Right lobe of liver (tissue), 4 donors: Measurements from ENCODE around the gene GNAQ.

Source experiments
- POLR2A ChIP-seq: fragments of 450-650 bp; IDR thresholded peaks from one replicate; pipeline ENCODE4 v1.6.1; 2017; ENCODE audit warnings: antibody characterized with exemption, mild to moderate bottlenecking
- TF ChIP-seq, protein P1 (sequence below), 4 donors: fragments of 200-600 bp in 3 of 4; fragments of 450-650 bp in 1 of 4; IDR thresholded peaks; one replicate each; pipeline versions ENCODE4 v1.5.1 to v1.8.0; 2016 to 2022; ENCODE audit warnings: antibody characterized with exemption in 4 of 4, mild to moderate bottlenecking in 2 of 4
- donor health status: DM: no; HTN: no; CAD: no.
- donor health status: DM: no; HTN: no; CAD: no.
- donor health status: DM: no; HTN: yes; CAD: no.

DNA sequence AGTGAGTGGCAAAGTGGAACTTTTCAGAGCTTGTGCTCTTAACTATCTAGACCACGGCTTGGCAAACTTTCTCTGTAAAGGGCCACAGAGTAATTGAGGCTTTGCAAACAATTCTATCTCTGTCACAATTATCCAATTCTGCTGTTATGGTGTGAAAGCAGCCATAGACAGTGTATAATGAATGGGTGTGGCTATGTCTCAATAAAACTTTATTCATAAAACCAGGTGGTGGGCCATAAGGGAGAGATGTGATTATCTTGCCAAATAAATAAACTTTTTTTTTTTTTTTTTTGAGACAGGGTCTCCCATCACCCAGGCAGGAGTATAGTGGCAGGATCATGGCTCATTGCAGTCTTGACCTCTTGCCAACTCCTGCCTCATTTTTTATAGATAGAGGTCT is 304.8 kb downstream of the GNAQ start:
- no peak for TF ChIP-seq POLR2A
- TF ChIP-seq, protein P1, sequence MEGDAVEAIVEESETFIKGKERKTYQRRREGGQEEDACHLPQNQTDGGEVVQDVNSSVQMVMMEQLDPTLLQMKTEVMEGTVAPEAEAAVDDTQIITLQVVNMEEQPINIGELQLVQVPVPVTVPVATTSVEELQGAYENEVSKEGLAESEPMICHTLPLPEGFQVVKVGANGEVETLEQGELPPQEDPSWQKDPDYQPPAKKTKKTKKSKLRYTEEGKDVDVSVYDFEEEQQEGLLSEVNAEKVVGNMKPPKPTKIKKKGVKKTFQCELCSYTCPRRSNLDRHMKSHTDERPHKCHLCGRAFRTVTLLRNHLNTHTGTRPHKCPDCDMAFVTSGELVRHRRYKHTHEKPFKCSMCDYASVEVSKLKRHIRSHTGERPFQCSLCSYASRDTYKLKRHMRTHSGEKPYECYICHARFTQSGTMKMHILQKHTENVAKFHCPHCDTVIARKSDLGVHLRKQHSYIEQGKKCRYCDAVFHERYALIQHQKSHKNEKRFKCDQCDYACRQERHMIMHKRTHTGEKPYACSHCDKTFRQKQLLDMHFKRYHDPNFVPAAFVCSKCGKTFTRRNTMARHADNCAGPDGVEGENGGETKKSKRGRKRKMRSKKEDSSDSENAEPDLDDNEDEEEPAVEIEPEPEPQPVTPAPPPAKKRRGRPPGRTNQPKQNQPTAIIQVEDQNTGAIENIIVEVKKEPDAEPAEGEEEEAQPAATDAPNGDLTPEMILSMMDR (IDR thresholded peaks at IDR 0.05), result no peak
